Epithelial cell of proximal tubule (primary cell): ENCODE measurements around the gene OR2A14. TPM values are rescaled to one million over a fixed set of nuclear protein-coding genes. Genes with fewer than 3 reads are reported as not detected.
"Not testable (repeated sequence)": the region's sequence is repeated elsewhere in the genome, so short reads cannot be mapped to it uniquely, and the experiment has no call there.

ENCODE experiments used
- DNase-seq: peaks from one replicate; pipeline ENCODE4 v3.0.0-alpha.2; 2011; ENCODE audit warnings: low read depth
- H3K4me3 ChIP-seq: 2 replicates; pipeline ENCODE4 v1.5.1; 2011; ENCODE audit warnings: low read depth, mild to moderate bottlenecking, low read length
- CTCF ChIP-seq: conservative IDR thresholded peaks from 2 replicates; pipeline ENCODE4 v1.5.1; 2012; ENCODE audit warnings: low read depth, mild to moderate bottlenecking, low read length
- total RNA-seq: library from RNA; depleted of rRNA; stranded (reverse); fragments of >200 nt; gene quantifications from 2 replicates; pipeline ENCODE4 v1.2.3, GENCODE V29; 2015

Gene OR2A14
- total RNA-seq, 1 donor from 2014 or later, result not detected

DNA sequence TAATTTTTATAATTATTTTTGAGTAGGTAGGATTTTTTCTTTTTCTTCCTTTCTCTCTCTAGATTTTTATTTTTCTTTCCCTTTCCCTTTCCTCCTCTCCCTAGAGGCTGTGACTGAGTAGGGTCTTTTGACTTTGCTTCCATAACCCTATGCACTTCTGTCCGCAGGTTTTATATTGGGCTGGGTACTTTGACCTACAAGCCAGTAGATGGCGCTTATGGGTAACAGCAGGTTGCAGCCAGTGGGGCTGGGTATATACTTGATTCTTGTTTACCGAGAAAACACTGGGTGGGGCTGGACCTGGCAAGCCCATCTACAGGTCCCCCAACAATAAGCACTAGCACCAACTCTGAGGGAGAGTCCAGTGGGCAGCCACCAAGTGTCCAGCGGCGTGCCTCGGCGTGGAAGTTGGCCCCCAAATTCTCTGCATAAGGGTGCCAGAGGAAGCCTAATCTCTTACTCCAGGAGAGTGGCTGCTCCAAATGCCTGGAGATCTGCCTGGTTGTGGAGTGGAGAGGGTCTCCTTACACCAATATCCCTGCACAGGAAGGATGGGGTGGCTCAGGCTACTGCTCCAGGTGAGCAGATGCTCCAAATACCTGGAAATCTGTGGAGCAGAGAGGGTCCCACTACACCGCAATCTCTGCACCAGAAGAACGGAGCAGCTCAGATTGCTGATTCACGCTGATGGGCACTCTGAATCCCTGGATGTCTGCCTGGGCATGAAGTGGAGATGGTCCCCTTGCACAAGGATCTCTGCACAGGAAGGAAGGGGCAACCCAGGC lies 55.6 kb downstream of the OR2A14 start:
- not testable (repeated sequence) for DNase-seq, H3K4me3 ChIP-seq
- peak; percentile 42 for TF ChIP-seq CTCF

DNA sequence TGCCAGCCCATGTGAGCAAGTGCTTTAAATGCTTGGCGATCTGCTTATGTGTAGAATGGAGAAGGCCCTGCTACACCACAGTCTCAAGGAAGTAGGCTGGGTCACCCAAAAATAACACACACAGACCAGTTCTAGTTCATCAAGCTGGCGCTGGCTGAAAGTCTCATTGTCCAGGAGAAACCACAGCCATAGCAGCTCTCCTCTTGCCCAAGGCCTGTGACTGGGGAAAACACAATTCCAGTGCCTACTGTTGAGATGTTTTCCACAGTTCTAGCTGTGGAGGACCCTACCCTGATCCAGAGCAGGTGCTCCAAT lies 56.1 kb downstream of the OR2A14 start:
- not testable (repeated sequence) for H3K4me3 ChIP-seq, DNase-seq

Other genes with a start within 250 kb of the OR2A14 start
- gene TCAF1, start 221.0 kb upstream of the OR2A14 start, total RNA-seq, result 24.7 and 49.0 TPM in 2 replicates
- gene OR2F2, start 187.9 kb upstream of the OR2A14 start, total RNA-seq, result not detected in 2 replicates
- gene OR2F1, start 168.3 kb upstream of the OR2A14 start, total RNA-seq, result not detected in 2 replicates
- not detected in 2 replicates for gene OR6B1, start 122.9 kb upstream of the OR2A14 start, total RNA-seq
- not detected in 2 replicates for gene OR2A5, start 74.2 kb upstream of the OR2A14 start, total RNA-seq
- not detected in 2 replicates for gene OR2A25, start 53.4 kb upstream of the OR2A14 start, total RNA-seq
- gene OR2A12, start 36.9 kb upstream of the OR2A14 start, total RNA-seq, result not detected in 2 replicates
- gene OR2A2, start 13.6 kb upstream of the OR2A14 start, total RNA-seq, result not detected in 2 replicates
- gene CTAGE4, start 60.3 kb downstream of the OR2A14 start, total RNA-seq, result 2.8 and 3.8 TPM in 2 replicates
- gene ARHGEF35, start 72.7 kb downstream of the OR2A14 start, total RNA-seq, result 3.3 and 5.3 TPM in 2 replicates
- not detected in 2 replicates for gene OR2A42, start 116.4 kb downstream of the OR2A14 start, total RNA-seq
- gene OR2A7, start 141.6 kb downstream of the OR2A14 start, total RNA-seq, result 2.0 and 8.0 TPM in 2 replicates
- gene CTAGE8, start 146.1 kb downstream of the OR2A14 start, total RNA-seq, result 9.5 TPM in 1 of 2 replicates, not detected in the other
- 0.17 TPM in 1 of 2 replicates, not detected in the other for gene OR2A1, start 189.2 kb downstream of the OR2A14 start, total RNA-seq
- gene ARHGEF5, start 232.2 kb downstream of the OR2A14 start, total RNA-seq, result 22.4 and 34.5 TPM in 2 replicates